ENCODE measurements around the gene CYBC1. TPM values are rescaled to one million over a fixed set of nuclear protein-coding genes. Genes with fewer than 3 reads are reported as not detected.

CYBC1 gene
- total and polyA plus RNA-seq, 8 donors, result 47.0 to 116 (median 53.3) TPM

- intact Hi-C loops (cut with DNase I), result no loop called here
- DNase-seq (no peak), ATAC-seq (no peak)
- H3K36me3 ChIP-seq, result peaks cover 0 to 61% of the 10 kb centered on the region in 2 donors
- TF ChIP-seq, protein P1, sequence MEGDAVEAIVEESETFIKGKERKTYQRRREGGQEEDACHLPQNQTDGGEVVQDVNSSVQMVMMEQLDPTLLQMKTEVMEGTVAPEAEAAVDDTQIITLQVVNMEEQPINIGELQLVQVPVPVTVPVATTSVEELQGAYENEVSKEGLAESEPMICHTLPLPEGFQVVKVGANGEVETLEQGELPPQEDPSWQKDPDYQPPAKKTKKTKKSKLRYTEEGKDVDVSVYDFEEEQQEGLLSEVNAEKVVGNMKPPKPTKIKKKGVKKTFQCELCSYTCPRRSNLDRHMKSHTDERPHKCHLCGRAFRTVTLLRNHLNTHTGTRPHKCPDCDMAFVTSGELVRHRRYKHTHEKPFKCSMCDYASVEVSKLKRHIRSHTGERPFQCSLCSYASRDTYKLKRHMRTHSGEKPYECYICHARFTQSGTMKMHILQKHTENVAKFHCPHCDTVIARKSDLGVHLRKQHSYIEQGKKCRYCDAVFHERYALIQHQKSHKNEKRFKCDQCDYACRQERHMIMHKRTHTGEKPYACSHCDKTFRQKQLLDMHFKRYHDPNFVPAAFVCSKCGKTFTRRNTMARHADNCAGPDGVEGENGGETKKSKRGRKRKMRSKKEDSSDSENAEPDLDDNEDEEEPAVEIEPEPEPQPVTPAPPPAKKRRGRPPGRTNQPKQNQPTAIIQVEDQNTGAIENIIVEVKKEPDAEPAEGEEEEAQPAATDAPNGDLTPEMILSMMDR (IDR thresholded peaks at IDR 0.05), result no peak
- H3K27ac ChIP-seq, result no peak overlapping the region
- no peaks in the 10 kb centered on the region for H3K9me3 ChIP-seq
- H3K27me3 ChIP-seq, result no peaks in the 10 kb centered on the region
- peaks cover 0 to 17% of the 10 kb centered on the region in 2 donors for H3K4me1 ChIP-seq
- H3K4me3 ChIP-seq, result no peak overlapping the region
These were observed 45.5 kb downstream of the CYBC1 start for GRCh38 chr17:82405051-82405450.

- ATAC-seq, result no peak
- Histone ChIP-seq H3K4me3 (no peak overlapping the region), H3K27ac (no peak overlapping the region), H3K9me3 (no peaks in the 10 kb centered on the region), H3K27me3 (no peaks in the 10 kb centered on the region), H3K36me3 (peaks cover 0 to 69% of the 10 kb centered on the region in 2 donors), H3K4me1 (peaks cover 8 to 27% of the 10 kb centered on the region in 2 donors)
- TF ChIP-seq, protein P1 (IDR thresholded peaks at IDR 0.05), result no peak
- intact Hi-C loops (cut with DNase I), result no loop called here
- no peak for DNase-seq
These were observed 46.6 kb downstream of the CYBC1 start for GRCh38 chr17:82403662-82404660.

DNA sequence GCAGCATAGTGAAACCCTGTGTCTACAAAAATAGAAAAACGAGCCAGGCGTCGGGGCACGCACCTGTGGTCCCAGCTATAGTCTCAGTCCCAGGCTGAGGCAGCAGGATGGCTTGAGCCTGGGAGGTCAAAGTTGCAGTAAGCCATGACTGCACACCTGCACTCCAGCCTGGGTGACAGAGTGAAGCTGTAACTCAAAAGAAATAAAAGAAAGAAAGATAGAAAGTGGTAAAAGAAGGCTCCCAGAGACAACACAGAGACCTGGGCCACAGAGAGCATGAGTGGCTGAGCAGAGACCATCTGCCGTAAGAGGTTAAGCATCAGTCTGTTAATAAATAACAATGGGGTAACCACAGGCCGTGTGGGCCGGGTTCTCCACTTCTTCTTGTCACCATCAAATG, 47.7 kb downstream of the CYBC1 start:
- no peak for DNase-seq
- Histone ChIP-seq H3K4me3 (no peak overlapping the region), H3K4me1 (peaks cover 8 to 27% of the 10 kb centered on the region in 2 donors), H3K27me3 (no peaks in the 10 kb centered on the region), H3K36me3 (peaks cover 0 to 63% of the 10 kb centered on the region in 2 donors), H3K9me3 (no peaks in the 10 kb centered on the region), H3K27ac (no peak overlapping the region)
- no peak for ATAC-seq
- TF ChIP-seq, protein P1 (IDR thresholded peaks at IDR 0.05), result no peak
- intact Hi-C loops (cut with DNase I), result no loop called here

GRCh38 chr17:82400830-82401229, 49.7 kb downstream of the CYBC1 start:
- no peaks in the 10 kb centered on the region for H3K9me3 ChIP-seq
- TF ChIP-seq, protein P1 (IDR thresholded peaks at IDR 0.05), result no peak
- peak; percentile 75 for ATAC-seq
- peaks cover 8 to 27% of the 10 kb centered on the region in 2 donors for H3K4me1 ChIP-seq
- H3K27ac ChIP-seq, result peak overlapping the region in 1 of 2 donors; percentile 64
- peak overlapping the region in 1 of 2 donors; percentile 11 for H3K4me3 ChIP-seq
- no peaks in the 10 kb centered on the region for H3K27me3 ChIP-seq
- intact Hi-C loops (cut with DNase I), result no loop called here
- DNase-seq, result peak in 2 of 4 donors; percentile 79 to 94
- H3K36me3 ChIP-seq, result peaks cover 0 to 57% of the 10 kb centered on the region in 2 donors

GRCh38 chr17:82400206-82400605, 50.3 kb downstream of the CYBC1 start:
- Histone ChIP-seq H3K27me3 (no peaks in the 10 kb centered on the region), H3K27ac (peak overlapping the region in 1 of 2 donors; percentile 64), H3K4me3 (peak overlapping the region in 1 of 2 donors; percentile 11), H3K36me3 (peaks cover 0 to 55% of the 10 kb centered on the region in 2 donors), H3K9me3 (no peaks in the 10 kb centered on the region), H3K4me1 (peaks cover 8 to 27% of the 10 kb centered on the region in 2 donors)
- TF ChIP-seq, protein P1 (IDR thresholded peaks at IDR 0.05), result no peak
- intact Hi-C loops (cut with DNase I), result no loop called here
- peak in 1 of 4 donors; percentile 66 for DNase-seq
- peak; percentile 26 for ATAC-seq
